Gastroesophageal sphincter (tissue), 3 donors: ENCODE results near the gene GNAI1.

Experiments
- CTCF ChIP-seq, 4 experiments: fragments of 200-600 bp in 2 of 4; fragments of 450-650 bp in 2 of 4; sonication (generic) in 1 of 4; IDR thresholded peaks; one replicate each; pipeline ENCODE4 v1.5.1; 2017 to 2019; ENCODE audit warnings: antibody characterized with exemption in 4 of 4, mild to moderate bottlenecking in 2 of 4, moderate library complexity in 2 of 4
- POLR2A ChIP-seq, 2 donors: fragments of 450-650 bp; IDR thresholded peaks; one replicate each; pipeline ENCODE4 v1.6.1; 2017; ENCODE audit warnings: antibody characterized with exemption in 2 of 2, mild to moderate bottlenecking in 2 of 2, moderate library complexity in 1 of 2

- no peak for TF ChIP-seq CTCF (IDR thresholded peaks at IDR 0.05)
- no peak for TF ChIP-seq POLR2A (IDR thresholded peaks at IDR 0.05)
These were observed 70.3 kb downstream of the GNAI1 start for GRCh38 chr7:80204919-80205318.
